ENCODE data around the gene RPGR.

The RPGR gene

GRCh38 chrX:38327007-38327774, at the start of gene RPGR:
TSS of gene RPGR (minus strand) at chrX:38327509. CDS start at chrX:38327367, 142 bp downstream.
- DNase-seq (ENCODE audit: low read depth) = peak; percentile 59

- no peak for DNase-seq (ENCODE audit: low read depth)
Observed at GRCh38 chrX:38376747-38377146, 49.4 kb upstream of the RPGR start.

- DNase-seq (ENCODE audit: low read depth) = no peak
Observed at GRCh38 chrX:38375891-38376290, 48.6 kb upstream of the RPGR start.

- DNase-seq (ENCODE audit: low read depth) = no peak
Observed at GRCh38 chrX:38374431-38374830, 47.1 kb upstream of the RPGR start.

- DNase-seq (ENCODE audit: low read depth) = no peak
Observed at GRCh38 chrX:38371641-38372040, 44.3 kb upstream of the RPGR start.

- DNase-seq (ENCODE audit: low read depth) = no peak
Observed at GRCh38 chrX:38368774-38369173, 41.5 kb upstream of the RPGR start.

GRCh38 chrX:38365954-38366353, 38.6 kb upstream of the RPGR start:
- no peak for DNase-seq (ENCODE audit: low read depth)

GRCh38 chrX:38363046-38363445, 35.7 kb upstream of the RPGR start:
- no peak for DNase-seq (ENCODE audit: low read depth)

GRCh38 chrX:38357747-38358673, 30.7 kb upstream of the RPGR start:
- DNase-seq (ENCODE audit: low read depth) = no peak

- DNase-seq (ENCODE audit: low read depth) = no peak
Observed at GRCh38 chrX:38356401-38356800, 29.1 kb upstream of the RPGR start.

- no peak for DNase-seq (ENCODE audit: low read depth)
Observed at GRCh38 chrX:38352362-38352761, 25.1 kb upstream of the RPGR start, which contains the start of gene OTC. TSS of gene OTC (plus strand) at chrX:38352604. CDS start at chrX:38352697, 93 bp downstream.

- no peak for DNase-seq (ENCODE audit: low read depth)
Observed at GRCh38 chrX:38351346-38351745, 24.0 kb upstream of the RPGR start.

- DNase-seq (ENCODE audit: low read depth) = peak; percentile 46
Observed at GRCh38 chrX:38347136-38347535, 19.8 kb upstream of the RPGR start.

- DNase-seq (ENCODE audit: low read depth) = no peak
Observed at GRCh38 chrX:38346150-38346549, 18.8 kb upstream of the RPGR start.

- DNase-seq (ENCODE audit: low read depth) = no peak
Observed at GRCh38 chrX:38342853-38343778, 15.8 kb upstream of the RPGR start.

- DNase-seq (ENCODE audit: low read depth) = no peak
Observed at GRCh38 chrX:38341442-38341841, 14.1 kb upstream of the RPGR start.

- DNase-seq (ENCODE audit: low read depth) = no peak
Observed at GRCh38 chrX:38336538-38337240, 9.4 kb upstream of the RPGR start.

- no peak for DNase-seq (ENCODE audit: low read depth)
Observed at GRCh38 chrX:38335382-38335781, 8.1 kb upstream of the RPGR start.

GRCh38 chrX:38332505-38332904, 5.2 kb upstream of the RPGR start:
- no peak for DNase-seq (ENCODE audit: low read depth)

GRCh38 chrX:38327775-38328081, 419 bp upstream of the RPGR start:
- no peak for DNase-seq (ENCODE audit: low read depth)

GRCh38 chrX:38326086-38326485, 1.2 kb downstream of the RPGR start:
- DNase-seq (ENCODE audit: low read depth) = no peak

All from HS-5 (cell line).